Glutamatergic neuron (in vitro differentiated cells): Measurements from ENCODE around the gene TBC1D22A. TPM values are rescaled to one million over a fixed set of nuclear protein-coding genes. Genes with fewer than 3 reads are reported as not detected.

Source experiments
- DNase-seq: peaks from one replicate; pipeline ENCODE4 v3.0.0; 2022
- H3K27ac Mint-ChIP-seq: one replicate; pipeline ENCODE4 v1.8.0; 2020; ENCODE audit warnings: mild to moderate bottlenecking, mixed read lengths, inconsistent platforms; ENCODE audit not compliant: unreplicated experiment
- H3K27me3 Mint-ChIP-seq: one replicate; pipeline ENCODE4 v1.8.0; 2020; ENCODE audit warnings: mild to moderate bottlenecking, moderate library complexity, mixed read lengths, inconsistent platforms; ENCODE audit not compliant: unreplicated experiment
- H3K36me3 Mint-ChIP-seq: one replicate; pipeline ENCODE4 v1.8.0; 2020; ENCODE audit warnings: mild to moderate bottlenecking, mixed read lengths, inconsistent platforms; ENCODE audit not compliant: unreplicated experiment
- H3K4me1 Mint-ChIP-seq: one replicate; pipeline ENCODE4 v1.8.0; 2020; ENCODE audit warnings: mild to moderate bottlenecking, low read depth, mixed read lengths, inconsistent platforms; ENCODE audit not compliant: unreplicated experiment
- H3K4me3 Mint-ChIP-seq: one replicate; pipeline ENCODE4 v1.8.0; 2020; ENCODE audit warnings: mild to moderate bottlenecking, mixed read lengths, inconsistent platforms; ENCODE audit not compliant: unreplicated experiment
- H3K9me3 Mint-ChIP-seq: one replicate; pipeline ENCODE4 v1.8.0; 2020; ENCODE audit warnings: mild to moderate bottlenecking, moderate library complexity, mixed read lengths, inconsistent platforms; ENCODE audit not compliant: unreplicated experiment
- total RNA-seq: library from RNA; stranded (reverse); fragmentation: NEBNext Ultra II Directional; extraction: Animal tissue kit (Norgen Biotek cat#: 25700); gene quantifications from one replicate; pipeline ENCODE4 v1.2.1, GENCODE V29; 2021; ENCODE audit not compliant: unreplicated experiment
- TF ChIP-seq, protein P1 (sequence below): fragments of 200-600 bp; sonication (generic); IDR thresholded peaks from one replicate; pipeline ENCODE4 v1.5.0; 2021; ENCODE audit not compliant: partially characterized antibody, unreplicated experiment

TBC1D22A gene
- total RNA-seq, 1 donor from 2014 or later = 23.0 TPM

GRCh38 chr22:46969961-46970360 is 207.5 kb downstream of the TBC1D22A start:
- H3K4me1 Mint-ChIP-seq = peaks cover 10% of the 10 kb centered on the region
- H3K36me3 Mint-ChIP-seq = no peaks in the 10 kb centered on the region
- H3K4me3 Mint-ChIP-seq = no peak overlapping the region
- peaks cover 6% of the 10 kb centered on the region for H3K27me3 Mint-ChIP-seq
- H3K27ac Mint-ChIP-seq = no peak overlapping the region
- TF ChIP-seq, protein P1, sequence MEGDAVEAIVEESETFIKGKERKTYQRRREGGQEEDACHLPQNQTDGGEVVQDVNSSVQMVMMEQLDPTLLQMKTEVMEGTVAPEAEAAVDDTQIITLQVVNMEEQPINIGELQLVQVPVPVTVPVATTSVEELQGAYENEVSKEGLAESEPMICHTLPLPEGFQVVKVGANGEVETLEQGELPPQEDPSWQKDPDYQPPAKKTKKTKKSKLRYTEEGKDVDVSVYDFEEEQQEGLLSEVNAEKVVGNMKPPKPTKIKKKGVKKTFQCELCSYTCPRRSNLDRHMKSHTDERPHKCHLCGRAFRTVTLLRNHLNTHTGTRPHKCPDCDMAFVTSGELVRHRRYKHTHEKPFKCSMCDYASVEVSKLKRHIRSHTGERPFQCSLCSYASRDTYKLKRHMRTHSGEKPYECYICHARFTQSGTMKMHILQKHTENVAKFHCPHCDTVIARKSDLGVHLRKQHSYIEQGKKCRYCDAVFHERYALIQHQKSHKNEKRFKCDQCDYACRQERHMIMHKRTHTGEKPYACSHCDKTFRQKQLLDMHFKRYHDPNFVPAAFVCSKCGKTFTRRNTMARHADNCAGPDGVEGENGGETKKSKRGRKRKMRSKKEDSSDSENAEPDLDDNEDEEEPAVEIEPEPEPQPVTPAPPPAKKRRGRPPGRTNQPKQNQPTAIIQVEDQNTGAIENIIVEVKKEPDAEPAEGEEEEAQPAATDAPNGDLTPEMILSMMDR = no peak
- H3K9me3 Mint-ChIP-seq = peaks cover 5% of the 10 kb centered on the region
- DNase-seq = no peak

DNA sequence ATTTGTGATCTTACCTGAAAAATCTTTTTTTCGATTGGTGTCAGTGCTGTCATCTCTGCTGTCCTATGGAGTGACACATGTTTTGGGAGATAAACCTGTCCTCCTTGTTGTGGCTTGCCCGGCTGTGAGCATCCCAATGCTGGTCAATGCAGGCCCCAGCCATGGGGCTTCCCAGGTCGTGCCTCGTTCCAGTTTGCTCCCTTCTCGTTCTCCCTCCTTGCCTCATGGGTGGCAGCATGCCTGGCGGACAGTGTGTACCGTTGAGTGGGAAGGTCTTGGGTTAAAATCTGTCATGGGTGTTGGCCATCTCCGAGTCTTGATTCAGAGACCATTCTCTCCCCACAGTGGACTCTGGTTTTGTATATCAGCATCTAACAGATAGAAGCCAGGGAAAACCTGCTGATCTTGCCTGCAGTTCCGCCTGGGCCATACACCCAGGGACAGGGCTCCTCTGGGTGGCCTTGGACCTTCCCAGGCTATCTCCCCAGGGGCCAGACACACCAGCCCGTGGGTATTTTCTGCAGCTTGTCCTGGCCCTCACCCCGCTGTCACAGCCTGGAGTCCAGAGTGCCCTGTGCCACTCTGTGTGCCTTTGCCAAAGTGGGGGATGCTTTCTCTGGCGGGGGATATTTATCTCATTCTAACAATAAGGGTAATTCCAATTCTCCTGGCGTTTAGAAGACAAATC is 208.1 kb downstream of the TBC1D22A start:
- Mint-ChIP-seq H3K36me3 (no peaks in the 10 kb centered on the region), H3K27ac (no peak overlapping the region), H3K27me3 (peaks cover 7% of the 10 kb centered on the region), H3K4me3 (no peak overlapping the region), H3K4me1 (peaks cover 10% of the 10 kb centered on the region), H3K9me3 (peaks cover 5% of the 10 kb centered on the region)
- TF ChIP-seq, protein P1 = no peak
- DNase-seq = no peak

DNA sequence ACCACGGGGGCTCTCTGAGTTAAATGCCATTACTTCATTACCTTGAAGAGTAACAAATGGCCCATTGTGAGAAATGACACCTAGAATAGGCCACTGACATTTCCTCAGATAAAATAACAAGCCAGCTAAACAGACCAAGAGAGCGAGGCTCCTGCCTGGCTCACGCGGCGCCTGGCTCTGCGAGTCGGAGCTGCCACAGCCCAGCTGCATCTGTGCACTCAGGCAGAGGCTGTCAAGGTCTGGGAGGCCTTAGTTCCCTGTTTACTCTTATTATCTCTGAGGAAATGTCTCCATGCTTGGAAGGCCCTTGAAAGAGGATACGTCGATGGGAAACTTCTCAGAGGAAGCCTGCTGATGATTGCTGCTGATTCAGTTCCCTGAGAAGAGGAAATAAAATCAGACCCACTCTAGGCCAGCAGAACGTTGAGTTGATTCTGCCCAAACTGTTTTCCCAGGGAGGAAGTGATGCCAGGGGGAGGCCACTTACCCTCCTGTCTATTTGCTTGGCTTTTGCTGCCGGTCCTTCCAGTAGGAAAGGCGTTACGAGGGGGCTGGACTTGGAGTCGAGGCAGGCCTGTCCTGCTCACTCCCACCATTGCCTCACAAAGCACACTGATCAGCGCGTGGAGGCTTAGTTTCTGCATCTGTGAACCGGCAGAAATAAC is 208.8 kb downstream of the TBC1D22A start:
- Mint-ChIP-seq H3K36me3 (no peaks in the 10 kb centered on the region), H3K9me3 (peaks cover 5% of the 10 kb centered on the region), H3K27ac (no peak overlapping the region), H3K4me3 (no peak overlapping the region), H3K4me1 (peaks cover 7% of the 10 kb centered on the region), H3K27me3 (peaks cover 7% of the 10 kb centered on the region)
- TF ChIP-seq, protein P1 = no peak
- DNase-seq = no peak

- TF ChIP-seq, protein P1 = no peak
- H3K9me3 Mint-ChIP-seq = peaks cover 4% of the 10 kb centered on the region
- H3K36me3 Mint-ChIP-seq = no peaks in the 10 kb centered on the region
- H3K4me3 Mint-ChIP-seq = no peak overlapping the region
- H3K4me1 Mint-ChIP-seq = peaks cover 5% of the 10 kb centered on the region
- no peak for DNase-seq
- H3K27me3 Mint-ChIP-seq = peaks cover 7% of the 10 kb centered on the region
- no peak overlapping the region for H3K27ac Mint-ChIP-seq
These were observed 209.3 kb downstream of the TBC1D22A start for GRCh38 chr22:46971764-46972125.

DNA sequence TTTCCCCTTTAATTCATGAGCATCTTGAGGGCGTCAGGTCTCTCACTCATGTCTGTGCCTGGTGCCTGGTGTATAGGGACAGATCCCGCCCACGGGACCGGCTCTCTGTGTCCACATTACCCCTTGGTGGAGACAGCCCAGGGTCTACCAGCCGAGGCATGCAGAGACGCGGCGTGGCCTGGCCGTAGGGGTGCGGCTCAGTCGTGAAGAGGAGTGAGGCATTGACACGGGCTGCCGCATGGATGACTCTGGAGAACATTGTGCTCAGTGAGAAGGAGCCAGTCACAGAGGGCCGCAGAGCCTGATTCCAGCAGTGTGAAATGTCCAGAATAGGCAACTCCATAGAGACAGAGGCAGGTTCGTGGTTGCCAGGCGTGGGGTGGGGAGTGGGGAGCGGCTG is 209.8 kb downstream of the TBC1D22A start:
- Mint-ChIP-seq H3K4me1 (peaks cover 5% of the 10 kb centered on the region), H3K27me3 (peaks cover 9% of the 10 kb centered on the region), H3K27ac (no peak overlapping the region), H3K4me3 (no peak overlapping the region), H3K9me3 (no peaks in the 10 kb centered on the region), H3K36me3 (no peaks in the 10 kb centered on the region)
- TF ChIP-seq, protein P1 = no peak
- no peak for DNase-seq
